CD4-positive, alpha-beta T cell treated with Interleukin-6 at 100 ng/mL for 8 hours (primary cell): Measurements from ENCODE around the gene FOXP3.

Source experiments
- DNase-seq: peaks from one replicate; pipeline ENCODE4 v3.0.0-alpha.2; 2020; ENCODE audit warnings: mixed read lengths, low spot score

FOXP3 gene

DNA sequence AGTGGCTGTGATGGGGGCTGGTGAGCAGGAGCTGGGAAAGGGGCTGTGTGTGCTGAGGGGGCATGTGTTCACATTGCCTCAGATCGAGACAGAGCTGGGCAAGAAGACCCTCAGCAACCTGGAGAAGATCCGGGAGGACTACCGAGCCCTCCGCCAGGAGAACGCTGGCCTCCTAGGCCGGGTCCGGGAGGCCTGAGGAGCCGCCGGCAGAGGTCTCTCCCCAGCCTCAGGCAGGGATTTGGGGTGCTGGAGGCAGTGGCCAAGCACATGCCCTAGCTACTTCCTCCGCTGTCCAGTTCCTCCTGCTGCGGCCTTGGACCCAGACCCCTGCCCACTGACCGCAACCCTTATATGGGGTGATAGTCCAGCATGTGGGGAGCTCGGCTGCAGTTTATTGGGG, 14.4 kb downstream of the FOXP3 start:
- no peak for DNase-seq

DNA sequence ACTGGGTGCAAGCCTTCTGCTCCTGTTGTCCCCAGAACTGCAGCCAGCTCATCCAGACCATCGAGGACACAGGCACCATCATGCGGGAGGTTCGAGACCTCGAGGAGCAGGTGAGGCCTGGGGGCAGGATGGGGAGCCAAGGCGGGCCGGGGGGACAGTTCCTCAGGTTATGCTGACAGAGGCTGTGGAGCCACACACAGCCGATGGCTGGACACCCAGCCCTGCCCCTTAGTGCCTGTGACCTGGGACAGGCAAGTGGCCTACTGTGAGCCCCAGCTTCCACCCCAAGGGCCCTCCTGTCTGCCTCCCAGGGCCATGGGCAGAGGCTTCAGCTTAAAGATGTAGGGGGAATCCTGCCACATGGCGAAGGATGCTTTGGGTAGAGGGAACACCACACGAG, 14.9 kb downstream of the FOXP3 start:
- no peak for DNase-seq

DNA sequence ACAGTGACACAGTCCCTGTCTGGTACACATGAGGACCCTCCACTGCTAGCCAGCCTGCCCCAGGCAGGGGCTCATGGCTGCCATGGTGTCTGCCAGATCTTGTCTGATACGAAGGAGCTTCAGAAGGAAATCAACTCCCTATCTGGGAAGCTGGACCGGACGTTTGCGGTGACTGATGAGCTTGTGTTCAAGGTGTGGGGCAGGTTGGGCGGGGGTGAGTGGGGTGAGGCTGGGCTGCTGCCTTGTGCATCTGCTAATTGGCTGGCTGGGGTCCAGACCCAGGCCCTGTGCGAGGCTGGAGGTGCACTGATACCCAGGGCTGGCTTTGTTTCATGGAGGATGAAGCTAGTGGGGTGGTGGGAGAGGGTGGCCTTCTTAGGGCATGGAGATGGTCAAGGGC, 15.4 kb downstream of the FOXP3 start:
- DNase-seq: no peak

DNA sequence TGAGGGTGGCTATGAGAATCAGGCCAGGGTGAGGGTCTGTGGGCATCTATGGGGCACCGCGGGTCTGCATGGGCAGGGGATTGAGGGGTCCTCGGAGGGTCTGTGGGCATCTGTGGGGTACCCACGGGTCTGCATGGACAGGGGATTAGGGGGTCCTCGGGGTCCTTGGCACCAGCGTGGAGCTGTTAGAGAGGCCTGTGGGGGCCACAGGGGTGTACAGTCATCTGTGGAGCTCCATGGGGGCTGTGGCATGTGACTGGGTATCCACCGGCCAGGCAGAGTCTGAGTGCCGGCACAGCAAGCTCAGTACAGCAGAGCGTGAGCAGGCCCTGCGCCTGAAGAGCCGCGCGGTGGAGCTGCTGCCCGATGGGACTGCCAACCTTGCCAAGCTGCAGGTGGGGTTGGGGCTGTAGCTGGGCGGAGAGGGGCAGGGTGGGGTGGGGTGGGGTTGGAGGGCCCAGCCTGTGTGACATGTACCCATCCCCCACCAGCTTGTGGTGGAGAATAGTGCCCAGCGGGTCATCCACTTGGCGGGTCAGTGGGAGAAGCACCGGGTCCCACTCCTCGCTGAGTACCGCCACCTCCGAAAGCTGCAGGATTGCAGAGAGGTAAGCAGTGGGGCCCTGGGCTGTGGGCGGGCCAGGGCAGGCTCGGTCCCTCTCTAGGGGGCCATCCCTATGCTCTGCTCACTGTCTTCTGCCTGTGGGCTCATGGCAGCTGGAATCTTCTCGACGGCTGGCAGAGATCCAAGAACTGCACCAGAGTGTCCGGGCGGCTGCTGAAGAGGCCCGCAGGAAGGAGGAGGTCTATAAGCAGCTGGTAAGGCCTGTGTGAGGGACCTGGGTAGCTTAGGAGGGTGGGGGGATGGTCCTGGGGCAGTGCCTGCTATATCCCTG, 16.3 kb downstream of the FOXP3 start:
- DNase-seq: no peak

DNA sequence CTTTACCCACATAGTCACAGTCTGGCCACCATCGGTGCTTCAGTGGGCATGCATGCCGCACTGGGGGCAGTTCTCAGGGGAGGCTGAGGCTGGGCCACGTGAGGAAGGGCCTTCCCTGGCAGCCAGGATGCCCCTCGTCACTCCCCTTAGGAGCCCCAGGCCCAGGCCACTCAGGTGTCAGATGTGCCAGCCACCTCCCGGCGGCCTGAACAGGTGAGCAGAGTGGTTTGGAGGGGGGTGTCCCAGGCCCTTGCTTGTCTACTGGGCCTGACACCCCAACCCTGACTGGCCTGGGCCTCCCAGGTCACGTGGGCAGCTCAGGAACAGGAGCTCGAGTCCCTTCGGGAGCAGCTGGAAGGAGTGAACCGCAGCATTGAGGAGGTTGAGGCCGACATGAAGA, 17.2 kb downstream of the FOXP3 start:
- no peak for DNase-seq

DNA sequence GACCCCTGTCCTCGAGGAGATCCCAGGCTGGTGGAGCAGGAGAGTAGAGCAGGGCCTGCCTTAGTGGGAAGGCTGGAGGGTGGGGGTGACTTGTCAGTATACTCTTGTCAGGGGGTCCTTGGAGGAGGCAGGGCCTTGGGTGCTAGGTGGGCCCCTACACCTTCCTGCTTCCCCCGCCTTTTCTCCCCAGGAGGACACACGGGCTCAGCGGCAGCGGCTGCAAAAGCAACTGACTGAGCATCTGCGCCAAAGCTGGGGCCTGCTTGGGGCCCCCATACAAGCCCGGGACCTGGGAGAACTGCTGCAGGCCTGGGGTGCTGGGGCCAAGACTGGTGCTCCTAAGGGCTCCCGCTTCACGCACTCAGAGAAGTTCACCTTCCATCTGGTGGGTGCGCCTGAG, 18.0 kb downstream of the FOXP3 start:
- DNase-seq: no peak

DNA sequence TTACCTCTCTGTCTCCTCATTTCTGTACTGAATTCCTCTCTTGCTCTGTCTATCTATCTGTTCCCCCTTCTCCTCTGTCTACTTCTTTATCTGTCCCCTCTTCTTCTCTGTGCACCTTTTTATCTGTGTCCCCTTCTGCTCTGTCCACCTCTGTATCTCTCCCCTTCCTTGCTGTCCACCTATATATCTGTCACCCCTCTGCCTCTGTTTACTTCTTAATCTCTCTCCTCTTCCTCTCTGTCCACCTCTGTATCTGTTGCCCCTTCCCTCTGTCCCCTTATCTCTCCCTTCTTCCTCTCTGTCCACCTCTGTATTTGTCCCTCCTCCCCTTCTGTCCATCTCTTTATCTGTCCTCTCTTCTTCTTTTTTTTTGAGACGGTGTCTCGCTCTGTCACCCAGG, 20.3 kb downstream of the FOXP3 start:
- DNase-seq: no peak

DNA sequence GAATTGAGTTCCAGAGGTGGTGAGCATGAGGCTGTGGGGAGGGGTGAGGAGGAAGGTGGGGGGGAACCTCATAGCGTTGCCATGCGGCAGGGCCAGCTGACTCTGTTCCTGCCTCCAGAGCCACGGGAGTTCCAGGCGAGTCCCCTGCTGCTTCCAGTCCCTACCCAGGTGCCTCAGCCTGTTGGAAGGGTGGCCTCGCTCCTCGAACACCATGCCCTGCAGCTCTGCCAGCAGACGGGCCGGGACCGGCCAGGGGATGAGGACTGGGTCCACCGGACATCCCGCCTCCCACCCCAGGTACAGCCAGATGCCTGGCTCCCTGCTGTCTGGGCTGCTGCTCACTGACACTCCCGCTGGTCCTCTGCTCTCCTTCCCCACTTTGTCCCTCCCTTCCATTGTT, 21.3 kb downstream of the FOXP3 start:
- no peak for DNase-seq

DNA sequence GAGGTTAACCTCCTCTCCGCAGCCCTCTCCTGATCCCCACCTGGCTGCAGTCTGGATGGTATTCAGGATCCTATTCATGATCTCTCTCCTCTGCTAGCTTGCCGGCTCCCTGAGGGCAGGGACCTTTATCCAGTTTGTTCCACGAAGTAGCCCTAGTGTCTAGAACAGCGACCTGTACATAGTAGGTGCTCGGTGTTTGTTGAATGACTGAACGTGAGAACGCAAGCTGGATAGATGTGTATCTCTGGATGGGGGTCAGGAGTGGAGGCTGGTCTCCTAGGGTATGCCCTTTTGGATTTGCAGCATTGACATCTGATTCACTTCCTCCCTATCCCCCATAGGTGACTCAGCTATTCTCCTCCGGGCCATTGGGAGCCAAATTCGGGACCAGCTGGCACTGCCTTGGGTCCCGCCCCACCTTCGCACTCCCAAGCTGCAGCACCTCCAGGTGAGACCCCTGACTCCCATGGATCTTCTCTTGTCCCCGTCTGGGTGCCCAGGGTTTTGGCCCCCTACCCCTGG, 21.9 kb downstream of the FOXP3 start:
- no peak for DNase-seq

DNA sequence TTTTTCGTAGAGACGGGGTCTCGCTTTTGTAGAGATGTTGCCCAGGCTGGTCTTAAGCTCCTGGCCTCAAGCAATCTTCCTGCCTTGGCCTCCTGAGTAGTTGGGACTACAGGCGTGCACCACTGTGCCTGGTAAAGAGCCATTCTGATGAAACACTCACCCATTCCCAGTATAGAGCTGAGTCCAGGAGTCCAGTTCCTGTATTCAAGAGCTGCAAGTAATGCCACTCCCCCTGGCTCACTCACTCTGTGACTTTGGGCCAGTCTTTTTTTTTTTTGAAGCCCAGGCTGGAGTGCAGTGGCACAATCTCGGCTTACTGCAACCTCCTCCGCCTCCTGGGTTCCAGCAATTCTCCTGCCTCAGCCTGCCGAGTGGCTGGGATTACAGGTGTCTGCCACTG, 25.8 kb downstream of the FOXP3 start:
- no peak for DNase-seq

DNA sequence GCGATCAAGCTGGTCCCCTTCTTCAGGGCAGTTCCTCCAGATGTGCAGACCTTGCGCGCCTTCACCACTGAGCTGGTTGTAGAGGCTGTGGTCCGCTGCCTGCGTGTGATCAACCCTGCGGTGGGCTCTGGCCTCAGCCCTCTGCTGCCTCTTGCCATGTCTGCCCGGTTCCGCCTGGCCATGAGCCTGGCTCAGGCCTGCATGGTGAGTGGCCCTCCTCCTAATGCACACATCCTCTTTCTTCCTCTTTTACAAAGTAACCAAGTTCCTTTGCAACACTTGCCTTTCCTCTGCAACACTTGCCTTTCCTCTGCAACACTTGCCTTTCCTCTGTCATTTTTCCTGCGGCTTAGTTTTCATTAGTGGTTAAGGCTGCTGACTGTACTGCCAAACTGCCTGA, 27.4 kb downstream of the FOXP3 start:
- no peak for DNase-seq

DNA sequence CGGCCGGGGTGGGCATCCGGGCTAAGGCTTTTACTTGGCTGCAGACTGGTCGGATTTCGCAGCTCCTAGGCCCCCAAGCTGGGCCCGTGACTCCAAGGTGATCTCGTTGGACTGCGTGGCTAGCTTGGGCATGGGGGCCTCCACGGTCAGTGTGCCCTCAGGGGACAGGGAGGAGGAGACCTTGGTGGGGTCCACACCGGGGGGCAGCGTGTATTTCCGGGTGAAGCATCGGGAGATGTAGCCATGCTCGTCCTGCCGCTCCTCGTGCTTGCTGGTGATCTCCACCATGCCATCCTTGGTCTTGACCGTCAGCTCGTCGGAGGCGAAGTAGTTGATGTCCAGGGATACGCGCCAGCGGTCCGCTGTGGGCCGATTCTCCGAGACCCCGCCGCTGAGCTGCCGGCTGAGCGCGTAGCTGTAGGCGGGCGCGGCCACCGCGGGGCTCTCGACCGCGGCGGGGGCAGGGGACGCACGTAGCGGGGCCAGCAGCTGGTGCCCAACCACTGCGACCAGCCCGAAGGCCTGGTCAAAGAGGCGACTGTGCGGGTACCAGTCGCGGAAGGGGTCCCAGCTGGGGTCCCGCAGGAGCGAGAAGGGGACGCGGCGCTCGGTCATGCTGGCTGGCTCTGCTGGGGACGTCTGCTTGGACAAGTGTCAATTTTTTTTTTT, 30.5 kb downstream of the FOXP3 start:
- no peak for DNase-seq

DNA sequence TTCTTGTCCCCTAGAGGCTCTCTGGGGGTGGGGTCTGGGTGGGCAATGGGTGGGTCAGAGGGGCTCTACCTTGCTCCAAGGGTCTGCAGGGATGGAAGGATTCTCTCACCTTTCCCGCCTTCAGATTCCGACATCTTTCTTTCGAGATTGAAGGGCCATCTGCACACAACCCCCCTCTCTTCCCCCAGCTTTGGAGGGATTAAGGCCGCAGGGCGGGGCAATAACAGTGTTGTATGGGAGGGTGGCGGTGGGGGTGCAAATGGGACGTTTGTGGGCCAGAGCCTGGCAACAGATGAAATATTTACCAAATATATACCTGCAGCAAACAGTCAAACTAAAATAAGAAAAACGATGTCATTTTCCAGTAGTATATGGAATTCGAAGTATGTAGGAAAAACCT, 31.3 kb downstream of the FOXP3 start, which contains the start of gene CACNA1F:
Gene CACNA1F, minus strand, starts transcription at position 165 of the 400 bp plus-strand sequence. Its CDS starts 31 bp downstream, at position 134.
- no peak for DNase-seq

DNA sequence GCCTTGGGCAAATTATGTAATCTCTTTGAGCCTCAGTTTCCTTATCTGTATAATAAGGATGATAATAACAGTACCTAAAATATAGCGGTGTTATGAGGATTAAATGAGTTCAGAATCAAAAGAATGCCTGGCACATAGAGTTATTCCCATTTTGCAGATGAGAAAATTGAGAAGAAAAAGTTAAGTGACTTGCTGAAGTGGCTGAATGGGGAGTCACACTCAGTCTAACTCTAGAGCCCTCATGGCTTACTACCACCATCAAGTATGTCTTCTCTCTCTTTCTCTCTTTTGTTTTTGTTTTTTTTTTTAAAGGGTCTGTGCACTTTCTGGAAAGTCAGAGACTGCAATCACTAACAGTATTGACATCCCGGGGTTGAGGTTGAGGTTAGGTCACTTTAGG, 32.0 kb downstream of the FOXP3 start:
- DNase-seq: no peak

DNA sequence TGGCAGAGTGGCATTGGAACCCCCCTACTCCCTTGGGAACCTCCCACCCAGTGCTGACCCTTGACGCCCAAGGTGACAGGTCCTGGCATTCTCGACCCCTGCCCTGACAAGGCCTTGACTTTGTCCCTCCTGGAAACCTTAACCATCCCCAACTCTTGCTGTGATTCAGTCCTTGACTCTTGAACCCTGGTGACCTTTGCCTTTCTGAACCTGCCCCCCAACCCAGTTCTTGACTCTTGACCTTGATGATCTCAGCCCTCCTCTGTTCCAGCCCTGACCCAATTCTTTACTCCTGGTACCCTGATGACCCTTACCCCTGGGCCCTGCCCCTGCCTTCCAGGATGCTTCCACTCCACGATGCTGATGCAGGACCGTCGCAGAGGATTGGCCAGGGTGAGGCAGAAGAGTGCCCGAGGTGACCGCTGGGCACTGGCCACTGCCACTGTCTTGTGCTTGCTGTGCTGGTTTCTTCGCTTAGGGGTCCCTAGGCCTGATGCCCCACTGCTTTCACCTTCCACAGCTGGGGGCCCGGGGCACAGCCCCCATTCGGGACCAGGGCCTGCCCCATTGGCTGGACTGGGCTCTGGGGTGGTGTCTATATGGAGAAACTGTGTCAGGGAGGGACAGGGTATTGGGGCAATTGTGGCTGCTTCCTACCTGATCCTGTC, 33.0 kb downstream of the FOXP3 start:
- DNase-seq: no peak

DNA sequence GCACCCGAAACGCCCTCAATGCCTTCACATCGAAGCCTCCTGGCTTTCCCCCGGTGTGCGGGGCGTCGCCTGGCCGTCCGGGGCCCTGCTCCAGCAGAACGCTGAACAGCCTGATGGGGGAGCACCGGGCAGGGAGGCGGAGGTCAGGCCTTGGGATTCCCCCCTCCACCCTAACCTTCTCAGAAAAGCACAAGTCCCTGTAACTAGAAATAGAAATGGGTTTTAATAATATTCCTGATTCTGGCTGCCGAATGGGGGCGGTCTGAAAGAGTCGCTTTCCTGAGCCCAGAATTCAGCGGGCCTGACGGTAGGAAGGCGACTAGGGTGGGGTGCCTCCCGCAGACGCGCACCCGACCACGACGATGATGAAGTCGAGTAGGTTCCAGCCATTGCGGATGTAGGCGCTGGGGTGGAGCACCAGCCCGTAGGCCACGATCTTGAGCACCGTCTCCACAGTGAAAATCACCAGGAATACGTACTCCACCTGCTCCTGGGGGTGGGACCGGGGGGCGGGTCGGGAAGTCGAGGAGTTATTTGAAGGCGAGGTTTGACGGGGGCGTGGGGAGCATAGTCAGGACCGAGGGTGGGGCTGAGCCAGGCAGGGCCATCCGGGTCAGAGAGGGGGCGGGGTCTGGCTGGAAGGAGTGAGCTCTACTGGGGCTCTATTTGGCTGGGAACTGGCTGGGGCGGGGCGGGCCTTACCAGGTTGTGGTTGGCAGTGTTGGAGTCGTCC, 33.8 kb downstream of the FOXP3 start:
- DNase-seq: peak; percentile 46

DNA sequence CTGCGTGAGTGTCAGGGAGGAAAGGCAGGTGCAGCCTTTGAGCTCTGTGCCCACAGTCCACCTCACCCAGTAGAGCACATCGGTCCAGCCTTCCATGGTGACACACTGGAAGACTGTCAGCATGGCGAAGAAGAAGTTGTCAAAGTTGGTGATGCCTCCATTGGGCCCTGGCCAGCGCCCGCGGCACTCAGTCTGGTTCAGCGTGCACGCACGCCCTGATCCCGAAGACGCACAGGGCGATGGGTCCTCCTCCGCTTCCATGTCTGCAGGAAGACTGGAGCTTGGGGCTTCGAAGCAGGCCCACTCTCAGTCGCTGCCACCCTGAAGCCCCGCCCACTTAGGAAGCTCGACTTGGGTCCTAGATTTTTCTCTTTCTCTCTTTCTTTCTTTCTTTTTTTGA, 36.3 kb downstream of the FOXP3 start:
- no peak for DNase-seq

DNA sequence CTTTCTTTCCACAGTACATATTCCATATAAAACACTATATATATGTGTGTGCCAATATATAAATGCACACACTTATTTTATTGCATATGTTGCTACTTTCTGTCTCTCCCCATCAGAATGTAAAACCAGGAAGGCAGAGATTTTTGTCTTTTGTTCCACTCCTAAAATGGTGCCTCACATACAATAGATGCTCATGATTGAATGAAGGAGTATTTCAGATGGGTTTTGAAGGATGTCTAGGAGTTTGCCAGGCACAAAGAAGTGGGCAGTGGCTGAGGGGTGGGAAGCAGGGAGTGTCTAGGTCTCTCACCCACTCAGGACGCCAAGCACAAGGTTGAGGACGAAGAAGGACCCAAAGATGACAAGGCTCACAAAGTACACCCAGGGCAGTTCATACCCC, 36.8 kb downstream of the FOXP3 start:
- DNase-seq: no peak

DNA sequence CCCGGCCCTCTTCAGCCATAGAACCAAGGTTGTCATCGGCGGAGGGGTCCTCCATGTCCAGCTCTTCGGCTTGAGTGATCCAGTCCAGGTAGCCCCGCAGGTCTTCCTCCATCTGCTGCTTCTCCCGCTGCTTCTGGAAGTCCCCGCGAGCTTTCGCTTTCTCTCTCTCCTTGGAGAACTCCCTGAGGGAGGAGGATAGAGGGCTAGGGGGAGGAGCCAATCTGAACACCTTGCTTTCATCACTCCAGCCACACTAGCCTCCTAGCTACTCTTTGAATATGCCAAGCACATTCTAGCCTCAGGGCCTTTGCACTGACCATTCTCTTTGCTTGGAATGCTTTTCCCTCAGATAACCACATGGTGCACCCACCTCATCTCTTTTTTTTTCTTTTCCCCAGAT, 37.6 kb downstream of the FOXP3 start:
- DNase-seq: no peak

DNA sequence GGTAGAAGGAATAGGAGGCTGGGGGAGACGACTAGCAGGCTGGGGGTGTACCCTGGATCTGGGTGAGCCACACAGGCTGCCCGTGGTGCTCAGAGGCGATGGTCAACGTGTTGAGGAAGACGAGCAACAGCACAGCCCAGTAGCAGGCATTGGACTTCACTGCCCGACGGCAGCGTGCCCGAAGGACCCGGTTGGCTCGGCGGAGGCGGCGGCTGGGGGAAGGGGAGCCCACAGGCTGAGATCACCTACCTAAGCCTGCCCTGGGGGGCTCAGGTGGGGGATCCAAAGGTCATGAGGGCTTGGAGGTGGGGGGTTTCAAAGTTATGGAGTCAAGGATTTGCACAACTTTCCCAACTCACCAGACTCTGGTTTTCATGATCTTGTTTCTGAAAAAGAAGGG, 38.7 kb downstream of the FOXP3 start:
- DNase-seq: no peak

DNA sequence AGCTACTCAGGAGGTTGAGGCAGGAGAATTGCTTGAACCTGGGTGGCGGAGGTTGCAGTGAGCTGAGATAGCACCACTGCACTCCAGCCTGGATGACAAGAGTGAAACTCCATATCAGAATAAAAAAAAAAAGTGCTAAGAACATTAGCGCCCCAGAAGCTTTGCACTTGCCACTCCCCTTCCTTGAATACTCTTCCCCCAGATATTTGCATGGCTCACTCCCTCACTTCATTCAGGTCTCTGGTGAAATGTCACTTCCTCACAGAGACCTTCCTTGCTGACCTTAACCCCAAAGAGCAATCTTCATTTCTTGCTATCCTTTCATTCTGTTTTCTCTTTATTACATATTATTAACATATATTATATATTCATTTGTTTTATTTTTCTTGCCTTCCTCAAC, 42.6 kb downstream of the FOXP3 start:
- DNase-seq: no peak

DNA sequence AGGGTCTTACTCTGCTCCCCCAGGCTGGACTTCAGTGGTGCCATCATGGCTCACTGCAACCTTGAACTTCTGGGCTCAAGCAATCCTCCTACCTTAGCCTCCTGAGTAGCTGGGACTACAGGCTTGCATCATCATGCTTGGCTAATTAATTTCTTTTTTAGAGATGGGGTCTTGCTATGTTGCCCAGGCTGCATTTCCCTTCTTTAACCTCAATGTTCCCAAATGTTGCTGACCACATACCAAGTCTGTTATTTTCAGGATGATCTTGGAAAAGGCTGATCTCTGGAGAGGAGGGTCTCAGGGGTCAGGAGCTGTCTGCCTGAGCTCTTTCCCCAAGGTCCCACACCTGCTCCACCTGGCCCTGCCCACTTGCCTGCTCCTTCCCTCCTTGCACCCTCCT, 44.4 kb downstream of the FOXP3 start:
- no peak for DNase-seq
